ENCODE measurements around the gene MSL1.

Gene MSL1

DNA sequence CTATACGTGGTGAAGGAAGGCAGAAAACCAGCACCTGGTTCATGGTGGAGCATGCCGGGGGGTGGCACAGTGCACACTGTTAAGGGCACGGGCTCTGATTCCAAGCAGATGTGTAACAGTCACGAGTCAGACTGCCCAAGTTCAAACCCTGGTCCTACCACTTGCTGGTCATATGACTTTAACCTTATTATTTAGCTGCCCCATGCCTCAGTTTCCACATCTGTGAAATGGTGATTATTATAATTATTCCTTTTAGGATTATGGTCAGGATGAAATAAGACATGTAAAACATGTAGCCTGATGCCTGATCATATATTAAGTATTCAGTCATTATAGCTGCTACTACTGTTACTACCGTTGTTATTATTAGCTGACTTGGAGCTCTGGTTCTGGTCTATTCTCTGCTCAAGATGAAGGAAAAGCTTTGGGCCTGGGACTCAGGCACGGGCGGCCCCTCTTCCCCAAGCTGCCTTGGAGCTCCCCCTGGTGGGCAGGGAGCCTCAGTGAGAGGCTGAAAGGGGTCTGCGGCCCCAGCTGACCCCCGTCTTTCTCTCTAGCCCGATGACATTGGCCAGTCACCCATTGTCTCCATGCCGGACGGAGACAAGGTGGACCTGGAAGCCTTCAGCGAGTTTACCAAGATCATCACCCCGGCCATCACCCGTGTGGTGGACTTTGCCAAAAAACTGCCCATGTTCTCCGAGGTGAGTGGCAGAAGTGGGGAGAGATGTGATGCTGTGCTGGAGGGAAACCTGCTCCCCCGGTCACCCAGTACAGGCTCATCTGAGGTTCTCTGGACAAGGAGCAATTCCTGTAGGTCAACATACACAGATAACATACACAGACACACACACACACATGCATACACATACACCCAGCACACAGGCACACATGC is 35.4 kb upstream of the MSL1 start:
- TF ChIP-seq, protein P1, sequence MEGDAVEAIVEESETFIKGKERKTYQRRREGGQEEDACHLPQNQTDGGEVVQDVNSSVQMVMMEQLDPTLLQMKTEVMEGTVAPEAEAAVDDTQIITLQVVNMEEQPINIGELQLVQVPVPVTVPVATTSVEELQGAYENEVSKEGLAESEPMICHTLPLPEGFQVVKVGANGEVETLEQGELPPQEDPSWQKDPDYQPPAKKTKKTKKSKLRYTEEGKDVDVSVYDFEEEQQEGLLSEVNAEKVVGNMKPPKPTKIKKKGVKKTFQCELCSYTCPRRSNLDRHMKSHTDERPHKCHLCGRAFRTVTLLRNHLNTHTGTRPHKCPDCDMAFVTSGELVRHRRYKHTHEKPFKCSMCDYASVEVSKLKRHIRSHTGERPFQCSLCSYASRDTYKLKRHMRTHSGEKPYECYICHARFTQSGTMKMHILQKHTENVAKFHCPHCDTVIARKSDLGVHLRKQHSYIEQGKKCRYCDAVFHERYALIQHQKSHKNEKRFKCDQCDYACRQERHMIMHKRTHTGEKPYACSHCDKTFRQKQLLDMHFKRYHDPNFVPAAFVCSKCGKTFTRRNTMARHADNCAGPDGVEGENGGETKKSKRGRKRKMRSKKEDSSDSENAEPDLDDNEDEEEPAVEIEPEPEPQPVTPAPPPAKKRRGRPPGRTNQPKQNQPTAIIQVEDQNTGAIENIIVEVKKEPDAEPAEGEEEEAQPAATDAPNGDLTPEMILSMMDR (conservative IDR thresholded peaks at IDR 0.05; ENCODE audit: control insufficient read depth, insufficient read depth, low read depth, low read length) = peak; percentile 64
- no peak overlapping the region for H3K4me3 ChIP-seq (ENCODE audit: control insufficient read depth, low read depth, low read length)
- DNase-seq (ENCODE audit: low read depth) = no peak

- H3K4me3 ChIP-seq (ENCODE audit: control insufficient read depth, low read depth, low read length) = no peak overlapping the region
- DNase-seq (ENCODE audit: low read depth) = no peak
- TF ChIP-seq, protein P1 (conservative IDR thresholded peaks at IDR 0.05; ENCODE audit: control insufficient read depth, insufficient read depth, low read depth, low read length) = no peak
Observed at GRCh38 chr17:40087049-40087794, 34.5 kb upstream of the MSL1 start.

DNA sequence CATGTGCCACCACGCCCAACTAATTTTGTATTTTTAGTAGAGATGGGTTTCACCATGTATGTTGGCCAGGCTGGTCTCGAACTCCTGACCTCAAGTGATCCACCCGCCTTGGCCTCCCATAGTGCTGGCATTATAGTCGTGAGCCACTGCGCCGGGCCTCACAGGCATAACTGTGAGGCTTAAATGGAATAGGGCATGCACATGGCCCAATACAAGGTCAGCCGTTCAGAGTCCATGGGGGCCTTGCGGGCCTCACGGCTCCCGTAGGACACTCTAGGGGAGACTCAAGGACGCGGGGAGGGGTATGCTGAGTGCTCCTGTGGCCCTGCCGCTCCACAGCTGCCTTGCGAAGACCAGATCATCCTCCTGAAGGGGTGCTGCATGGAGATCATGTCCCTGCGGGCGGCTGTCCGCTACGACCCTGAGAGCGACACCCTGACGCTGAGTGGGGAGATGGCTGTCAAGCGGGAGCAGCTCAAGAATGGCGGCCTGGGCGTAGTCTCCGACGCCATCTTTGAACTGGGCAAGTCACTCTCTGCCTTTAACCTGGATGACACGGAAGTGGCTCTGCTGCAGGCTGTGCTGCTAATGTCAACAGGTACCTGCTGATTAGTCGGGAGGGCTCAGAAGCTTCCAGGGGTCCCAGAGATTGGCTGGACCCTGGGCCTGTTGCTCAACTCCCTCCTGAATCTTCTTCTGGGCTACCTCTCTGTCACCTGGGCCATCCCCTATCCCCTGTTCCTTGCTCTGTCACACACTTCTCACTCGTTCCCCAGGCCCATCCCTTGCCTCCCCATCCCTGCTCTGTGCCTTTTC is 33.7 kb upstream of the MSL1 start:
- DNase-seq (ENCODE audit: low read depth) = no peak
- TF ChIP-seq, protein P1 (conservative IDR thresholded peaks at IDR 0.05; ENCODE audit: control insufficient read depth, insufficient read depth, low read depth, low read length) = no peak
- no peak overlapping the region for H3K4me3 ChIP-seq (ENCODE audit: control insufficient read depth, low read depth, low read length)

DNA sequence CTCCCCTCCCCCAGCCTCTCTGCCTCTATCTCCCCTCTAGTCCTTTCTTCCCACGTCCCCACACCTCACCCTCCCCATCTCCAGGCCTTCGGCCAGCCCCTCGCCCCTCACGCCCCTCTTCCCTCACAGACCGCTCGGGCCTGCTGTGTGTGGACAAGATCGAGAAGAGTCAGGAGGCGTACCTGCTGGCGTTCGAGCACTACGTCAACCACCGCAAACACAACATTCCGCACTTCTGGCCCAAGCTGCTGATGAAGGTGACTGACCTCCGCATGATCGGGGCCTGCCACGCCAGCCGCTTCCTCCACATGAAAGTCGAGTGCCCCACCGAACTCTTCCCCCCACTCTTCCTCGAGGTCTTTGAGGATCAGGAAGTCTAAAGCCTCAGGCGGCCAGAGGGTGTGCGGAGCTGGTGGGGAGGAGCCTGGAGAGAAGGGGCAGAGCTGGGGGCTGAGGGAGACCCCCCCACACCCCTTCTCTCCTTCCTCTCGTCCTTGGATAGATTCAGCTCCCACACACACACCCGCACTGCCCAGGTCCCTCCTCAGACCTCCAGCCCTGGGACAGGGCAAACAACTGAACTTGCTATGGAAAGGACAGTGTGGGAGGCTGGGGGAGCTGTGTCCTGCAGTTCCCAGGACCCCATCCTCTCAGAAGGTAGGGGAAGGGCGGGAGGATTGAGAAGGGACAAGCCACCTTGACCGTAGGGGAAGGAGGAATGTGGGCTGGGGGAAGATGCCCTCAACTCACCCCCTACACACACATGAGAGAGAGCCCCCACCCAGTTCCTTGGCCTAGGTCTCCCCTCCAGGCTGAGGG is 32.5 kb upstream of the MSL1 start:
- no peak overlapping the region for H3K4me3 ChIP-seq (ENCODE audit: control insufficient read depth, low read depth, low read length)
- DNase-seq (ENCODE audit: low read depth) = no peak
- TF ChIP-seq, protein P1 (conservative IDR thresholded peaks at IDR 0.05; ENCODE audit: control insufficient read depth, insufficient read depth, low read depth, low read length) = no peak

DNA sequence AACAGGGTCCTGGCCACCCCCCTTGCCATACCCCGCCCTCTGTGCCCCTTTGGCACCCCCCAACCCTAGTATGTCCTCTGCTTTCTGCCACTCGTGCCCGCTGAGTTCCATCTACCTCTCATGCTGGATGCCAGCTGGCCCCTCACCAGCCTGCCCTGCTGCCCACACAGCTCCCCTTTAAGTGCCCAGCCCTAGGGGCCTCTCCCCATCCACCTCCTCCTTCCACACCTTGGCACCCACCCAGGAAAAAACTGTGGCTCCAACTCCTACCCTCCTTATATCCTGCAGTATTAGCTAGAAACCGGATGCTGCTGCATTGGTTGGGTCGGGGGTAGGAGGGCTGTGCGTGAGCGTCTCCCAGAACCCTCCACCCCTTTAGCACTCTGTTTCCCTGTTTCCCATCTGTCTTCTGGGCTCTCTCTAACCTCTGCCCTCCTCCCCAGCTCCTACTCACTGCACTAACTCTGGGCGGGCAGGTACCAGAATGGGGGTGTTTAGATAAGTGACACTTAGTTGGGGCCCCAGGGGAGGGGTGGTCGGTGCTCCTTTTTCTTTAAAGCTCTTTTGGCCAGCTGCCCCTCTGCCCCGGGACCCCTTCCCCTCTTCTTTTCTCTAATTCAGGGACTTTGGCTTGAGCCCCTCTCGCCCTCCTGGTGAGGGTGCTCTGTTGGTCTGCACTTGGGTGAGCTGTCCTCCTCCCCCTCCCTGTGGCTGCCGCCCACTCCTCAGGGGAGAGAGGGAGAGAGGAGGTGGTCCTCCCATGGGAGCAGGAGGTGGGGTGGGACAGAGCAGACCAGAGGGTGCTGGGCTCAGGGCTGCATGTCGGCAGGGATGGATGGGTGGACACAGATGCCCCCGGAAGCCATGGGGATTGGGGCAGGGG is 31.3 kb upstream of the MSL1 start:
- DNase-seq (ENCODE audit: low read depth) = no peak
- H3K4me3 ChIP-seq (ENCODE audit: control insufficient read depth, low read depth, low read length) = no peak overlapping the region
- TF ChIP-seq, protein P1 (conservative IDR thresholded peaks at IDR 0.05; ENCODE audit: control insufficient read depth, insufficient read depth, low read depth, low read length) = no peak
